ENCODE results near the gene ARL14EPL.

- TF ChIP-seq POLR2A (IDR thresholded peaks at IDR 0.05) (no peak), CTCF (IDR thresholded peaks at IDR 0.05) (no peak)
Observed at GRCh38 chr5:115995351-115995750, 36.9 kb upstream of the ARL14EPL start.

All from right lobe of liver (tissue), 4 donors.